Measurements from ENCODE around the gene GNLY.

Gene GNLY

DNA sequence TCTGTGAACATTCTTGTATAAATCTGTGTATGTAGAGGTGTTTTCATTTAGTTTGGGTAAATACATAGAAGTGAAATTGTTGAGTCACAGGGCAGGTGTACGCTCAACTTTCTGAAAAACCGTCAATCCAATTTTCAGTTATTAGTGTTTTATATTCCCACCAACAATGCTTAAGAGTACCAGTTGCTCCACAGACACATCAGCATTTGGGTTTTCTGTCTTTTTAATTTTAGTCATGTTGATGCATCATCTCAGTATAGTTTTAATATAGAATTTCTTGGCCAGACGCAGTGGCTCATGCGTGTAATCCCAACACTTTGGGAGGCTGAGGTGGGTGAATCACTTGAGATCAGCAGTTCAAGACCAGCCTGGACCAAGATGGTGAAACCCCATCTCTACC lies 3.2 kb upstream of the GNLY start:
- DNase-seq = no peak

DNA sequence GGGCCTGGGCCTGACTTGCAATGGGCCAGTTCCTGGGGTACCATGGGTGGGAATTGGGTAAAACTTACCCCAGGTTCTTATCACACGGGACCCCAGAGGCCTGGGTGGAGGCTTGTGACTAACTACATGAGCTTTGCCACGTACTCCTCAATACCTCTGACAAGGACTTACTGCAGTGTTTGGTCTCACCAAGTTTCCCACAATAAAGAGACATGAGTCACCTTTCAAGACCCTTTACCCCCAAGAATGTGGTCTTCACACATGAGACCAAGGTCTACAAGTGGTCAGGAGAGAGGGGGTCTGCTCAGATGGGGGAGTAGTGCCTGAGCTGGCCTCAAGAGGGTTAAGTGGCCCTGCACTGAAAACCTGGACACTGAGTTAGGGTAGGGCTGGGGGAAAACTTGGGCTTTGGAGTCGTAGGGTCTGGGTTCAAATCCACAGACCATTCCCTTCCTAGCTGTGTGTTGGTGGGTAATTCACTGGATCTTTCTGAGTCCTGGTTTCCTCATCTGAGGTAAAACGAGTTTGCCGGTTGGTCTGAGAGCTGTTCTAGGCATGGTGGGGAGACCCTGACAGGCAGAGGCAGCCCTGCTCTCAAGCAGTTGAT lies 2.0 kb upstream of the GNLY start:
- DNase-seq = no peak

DNA sequence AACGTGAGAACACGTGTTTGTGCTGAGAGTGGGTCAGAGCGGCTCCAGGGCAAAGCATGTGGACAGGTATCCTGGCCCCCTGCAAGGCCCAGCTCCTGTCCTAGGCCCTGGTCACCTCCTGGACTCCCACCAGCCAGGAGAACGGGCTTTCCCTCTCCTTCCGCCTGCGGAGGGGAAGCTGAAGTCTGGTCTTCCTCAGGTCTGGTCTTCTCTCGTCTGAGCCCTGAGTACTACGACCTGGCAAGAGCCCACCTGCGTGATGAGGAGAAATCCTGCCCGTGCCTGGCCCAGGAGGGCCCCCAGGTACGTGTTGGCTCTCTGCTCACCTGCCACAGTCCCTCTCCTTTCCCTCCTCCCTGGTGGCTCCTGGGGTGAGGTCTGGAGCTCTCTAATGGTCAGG lies 963 bp downstream of the GNLY start:
- DNase-seq = no peak

DNA sequence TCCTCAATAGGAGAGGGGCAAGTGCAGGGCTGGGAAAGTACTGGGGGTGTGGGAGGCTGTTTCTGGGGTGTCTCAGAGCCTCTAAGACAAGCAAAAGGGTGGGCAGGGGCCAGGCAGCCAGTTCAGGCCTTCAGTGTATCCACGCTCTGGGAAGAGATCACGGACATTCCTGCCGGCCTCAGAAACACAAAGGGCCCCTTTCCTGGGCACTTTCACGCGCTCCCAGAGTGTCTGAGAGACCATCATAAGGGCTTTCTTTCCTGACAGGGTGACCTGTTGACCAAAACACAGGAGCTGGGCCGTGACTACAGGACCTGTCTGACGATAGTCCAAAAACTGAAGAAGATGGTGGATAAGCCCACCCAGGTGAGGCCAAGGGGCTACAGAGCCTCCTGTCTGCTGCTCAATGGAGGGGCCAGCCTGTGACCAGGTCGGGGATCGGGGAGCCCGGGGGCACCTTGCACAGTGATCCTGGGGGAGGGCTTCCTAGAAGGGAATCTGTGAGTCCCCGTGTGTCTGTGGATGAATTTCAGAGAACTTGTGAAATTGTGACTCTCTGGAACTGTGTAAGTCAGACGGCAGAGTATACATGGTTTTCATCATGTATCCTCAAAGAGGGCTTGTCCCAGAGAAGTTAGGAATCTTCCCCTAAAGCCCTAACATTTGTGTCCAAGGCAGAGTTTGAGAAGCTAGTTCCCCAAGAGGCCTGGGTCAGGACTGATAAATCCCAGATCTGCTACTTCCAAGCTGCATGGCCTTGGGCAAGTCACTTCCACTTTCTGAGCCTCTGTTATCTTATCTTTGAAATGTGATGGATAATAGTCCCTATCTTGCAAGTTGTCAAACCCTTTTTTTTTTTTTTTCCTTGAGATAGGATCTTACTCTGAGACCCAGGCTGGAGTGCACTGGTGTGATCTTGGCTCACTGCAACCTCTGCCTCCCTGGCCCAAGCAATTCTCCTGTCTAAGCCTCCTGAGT lies 1.8 kb downstream of the GNLY start:
- DNase-seq = no peak

DNA sequence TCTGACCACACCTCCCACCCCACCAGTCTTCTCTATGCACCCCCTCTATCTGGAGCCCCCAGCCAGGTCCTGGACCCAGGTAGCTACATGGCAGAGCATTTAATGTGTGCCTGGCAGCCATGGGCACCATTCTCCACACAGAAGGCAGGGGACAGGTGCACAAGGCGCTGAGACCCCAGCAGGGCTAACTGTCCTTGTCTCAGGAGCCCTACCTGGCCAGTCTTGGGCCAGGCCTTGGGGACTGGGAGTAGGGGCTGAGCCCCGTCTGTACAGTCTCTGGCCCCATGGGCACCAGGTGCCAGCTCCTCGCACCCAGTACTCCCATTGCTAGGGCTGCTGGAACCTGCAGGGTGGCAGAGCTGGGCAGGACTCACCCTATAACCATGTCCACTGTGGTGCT lies 2.9 kb downstream of the GNLY start:
- DNase-seq = no peak

DNA sequence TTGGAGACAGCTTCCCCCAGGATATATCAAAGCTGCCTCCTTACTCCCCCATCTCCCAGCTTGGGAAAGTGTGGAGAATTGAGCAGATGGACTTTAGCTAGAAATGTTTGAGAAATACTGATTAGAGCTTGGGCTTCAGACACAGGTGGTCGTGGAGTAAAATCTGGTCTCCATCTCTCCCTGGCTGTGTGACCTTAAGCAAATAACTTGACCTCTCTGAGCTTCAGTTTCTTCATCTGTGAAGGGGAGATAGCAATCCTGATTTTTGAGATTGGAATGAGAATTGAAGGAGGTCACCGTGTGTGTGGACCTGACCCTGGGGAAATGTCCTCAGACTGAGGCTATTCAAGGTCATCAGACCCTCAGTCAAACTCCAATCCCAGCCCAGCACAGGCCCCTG lies 3.6 kb downstream of the GNLY start:
- no peak for DNase-seq

DNA sequence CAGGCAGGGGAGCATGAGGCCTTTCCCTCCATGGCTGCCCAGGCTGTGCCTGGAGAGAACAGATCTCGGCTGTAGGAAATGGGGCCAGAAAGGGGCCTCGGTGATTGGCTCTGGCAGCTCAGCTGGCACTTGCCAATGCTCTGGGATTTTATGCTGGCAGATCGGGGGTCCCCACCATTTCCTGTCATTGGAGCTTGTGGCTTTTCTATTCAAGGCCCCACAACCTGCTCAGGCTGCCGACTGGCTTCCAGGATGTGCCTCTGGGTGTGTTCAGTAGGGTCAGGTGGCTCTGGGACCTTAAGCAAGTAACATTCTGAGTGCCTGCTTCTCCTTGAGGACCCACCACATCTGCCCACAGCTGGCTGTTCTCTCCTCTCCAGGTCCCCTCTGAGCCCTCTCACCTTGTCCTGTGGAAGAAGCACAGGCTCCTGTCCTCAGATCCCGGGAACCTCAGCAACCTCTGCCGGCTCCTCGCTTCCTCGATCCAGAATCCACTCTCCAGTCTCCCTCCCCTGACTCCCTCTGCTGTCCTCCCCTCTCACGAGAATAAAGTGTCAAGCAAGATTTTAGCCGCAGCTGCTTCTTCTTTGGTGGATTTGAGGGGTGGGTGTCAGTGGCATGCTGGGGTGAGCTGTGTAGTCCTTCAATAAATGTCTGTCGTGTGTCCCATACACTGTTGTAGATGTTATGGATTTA lies 4.2 kb downstream of the GNLY start:
- no peak for DNase-seq

DNA sequence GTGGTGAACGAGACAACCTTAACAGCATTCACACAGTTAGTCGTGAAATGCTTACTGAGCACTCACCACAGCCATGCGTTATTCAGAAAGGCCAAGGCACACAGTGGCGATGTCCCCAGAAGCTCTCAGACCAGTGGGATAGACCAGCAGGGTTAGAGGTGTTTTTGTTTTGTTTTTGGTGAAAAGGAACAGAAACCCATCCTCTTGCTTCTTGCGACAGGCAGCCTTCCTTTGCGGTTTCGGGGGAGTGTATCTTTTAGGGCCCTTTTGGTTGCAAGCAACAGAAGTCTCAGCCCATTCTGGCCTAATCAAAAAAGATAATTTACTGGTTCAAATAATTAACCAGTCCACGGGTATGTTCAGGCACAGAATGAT lies 4.7 kb downstream of the GNLY start:
- DNase-seq = no peak

DNA sequence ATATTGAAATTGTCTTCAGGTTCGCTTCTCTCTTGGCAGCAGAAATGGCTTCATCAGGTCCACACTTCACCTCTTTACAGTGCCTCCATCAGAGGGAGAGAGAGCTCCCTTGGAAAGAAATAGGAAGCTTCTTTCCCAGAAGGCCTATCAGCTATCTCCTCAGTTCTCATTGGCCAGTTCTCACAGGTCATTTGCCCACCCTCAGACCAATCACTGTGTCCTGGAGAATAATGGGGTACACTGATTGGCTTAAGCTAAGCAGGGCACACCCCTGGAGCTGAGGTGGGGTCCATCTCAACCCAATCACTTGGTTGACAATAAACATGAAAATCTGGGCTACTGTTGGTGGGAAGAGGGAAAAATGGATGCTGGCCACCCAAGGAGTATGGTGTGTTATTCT lies 5.2 kb downstream of the GNLY start:
- no peak for DNase-seq

DNA sequence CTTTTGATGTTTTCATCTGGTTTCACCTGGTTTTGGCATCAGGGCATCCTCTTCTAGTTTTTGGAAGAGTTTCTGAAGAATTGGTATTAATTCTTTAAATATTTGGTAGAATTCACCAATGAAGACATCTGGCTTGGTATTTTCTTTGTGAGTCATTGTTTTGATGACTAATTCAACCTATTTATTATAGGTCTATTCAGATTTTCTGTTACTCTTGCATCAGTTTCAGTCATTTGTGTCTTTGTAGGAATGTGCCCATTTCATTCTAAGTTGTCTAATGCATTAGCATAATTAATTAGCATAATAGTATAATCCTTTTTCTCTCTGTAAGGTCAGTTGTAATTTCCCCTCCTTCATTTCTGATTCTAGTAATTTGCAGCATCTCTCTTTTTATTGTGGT lies 8.0 kb downstream of the GNLY start:
- DNase-seq = no peak

DNA sequence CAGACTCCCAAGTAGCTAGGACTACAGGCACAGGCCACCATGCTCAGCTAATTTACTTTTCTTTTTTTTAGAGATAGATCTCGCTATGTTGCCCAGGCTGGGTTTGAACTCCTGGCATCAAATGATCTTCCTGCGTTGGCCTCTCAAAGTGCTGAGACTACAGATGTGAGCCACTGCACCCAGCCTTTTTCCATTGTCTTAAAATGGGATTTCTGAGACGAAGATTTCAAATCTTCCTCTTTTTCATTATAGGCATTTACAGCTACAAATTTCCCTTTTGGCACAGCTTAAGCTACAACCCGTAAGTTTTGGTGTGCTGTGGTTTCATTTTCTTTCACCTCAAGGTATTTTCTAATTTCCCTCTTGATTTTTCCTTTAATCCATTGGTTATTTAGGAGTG lies 8.6 kb downstream of the GNLY start:
- no peak for DNase-seq

DNA sequence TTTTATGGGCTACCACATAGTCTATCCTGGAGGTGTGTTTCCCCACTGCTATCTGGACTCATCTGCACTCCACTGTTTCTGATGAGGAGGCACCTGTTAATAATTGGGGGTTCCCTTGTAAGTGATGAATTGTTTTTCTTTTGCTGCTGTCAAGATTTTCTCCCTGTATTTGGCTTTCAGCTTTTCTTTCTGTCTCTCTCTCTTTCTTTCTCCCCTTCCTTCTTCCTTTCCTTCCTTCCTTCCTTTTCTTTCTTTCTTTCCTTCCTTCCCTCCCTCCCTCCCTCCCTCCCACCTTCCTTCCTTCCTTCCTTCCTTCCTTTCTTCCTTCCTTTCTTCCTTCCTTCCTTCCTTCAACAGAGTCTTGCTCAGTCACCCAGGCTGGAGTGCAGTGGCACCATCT lies 9.2 kb downstream of the GNLY start:
- DNase-seq = no peak

DNA sequence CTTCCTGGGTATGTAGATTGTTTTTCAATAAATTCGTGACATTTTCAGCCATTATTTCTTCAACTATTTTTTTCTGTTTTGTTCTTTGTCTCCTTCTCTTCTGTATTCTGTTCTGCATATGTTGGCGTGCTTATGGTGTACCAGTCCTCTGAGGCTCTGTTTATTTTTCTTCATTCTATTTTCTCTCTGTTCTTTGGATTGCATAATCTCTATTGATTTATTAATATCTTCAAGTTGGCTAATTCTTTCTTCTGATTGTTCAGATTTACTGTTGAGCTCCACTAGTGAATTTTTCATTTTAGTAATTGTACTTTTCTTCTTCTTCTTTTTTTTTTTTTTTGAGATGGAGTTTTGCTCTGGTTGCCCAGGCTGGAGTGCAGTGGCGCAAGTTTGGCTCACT lies 9.9 kb downstream of the GNLY start:
- DNase-seq = no peak

DNA sequence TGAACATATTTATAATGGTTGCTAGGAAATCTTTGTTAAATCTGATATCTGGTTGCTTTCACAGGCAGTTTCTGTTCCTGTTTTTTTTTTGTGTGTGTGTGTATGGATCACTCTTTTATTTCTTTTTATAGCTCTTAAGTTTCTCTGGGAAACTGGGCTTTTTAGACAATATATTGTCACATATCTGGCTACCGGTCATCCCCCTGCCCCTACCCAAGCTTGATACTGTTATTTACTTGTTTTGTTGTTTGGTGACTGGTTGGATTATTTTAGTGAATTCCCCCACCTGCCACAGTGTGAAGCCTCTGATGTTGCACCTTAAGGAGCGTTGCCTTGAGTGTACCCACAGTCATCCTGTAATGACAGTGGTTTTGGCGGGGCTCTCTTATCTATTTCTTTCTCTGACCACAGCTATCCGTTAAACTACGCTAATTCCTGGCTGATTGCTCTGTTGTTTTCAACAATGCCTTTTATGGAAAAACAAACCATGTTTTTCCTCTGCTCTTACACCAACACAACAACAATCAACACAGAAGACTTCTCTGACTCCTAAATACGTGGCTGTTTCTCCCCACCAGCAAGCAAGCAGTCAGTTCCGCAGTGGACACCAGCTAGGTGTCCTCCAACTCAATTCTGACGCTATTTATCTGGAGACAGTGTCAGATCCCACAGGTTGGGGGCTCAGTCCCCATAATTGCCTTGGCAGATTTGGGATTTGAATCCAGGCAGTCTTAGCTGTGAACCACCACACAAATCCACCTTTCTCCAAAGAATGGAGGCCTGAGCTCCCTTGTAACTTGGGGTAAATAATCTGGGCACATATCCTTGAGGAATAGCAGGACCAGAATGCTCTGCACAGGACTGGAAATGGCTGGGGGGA lies 10.9 kb downstream of the GNLY start:
- no peak for DNase-seq

DNA sequence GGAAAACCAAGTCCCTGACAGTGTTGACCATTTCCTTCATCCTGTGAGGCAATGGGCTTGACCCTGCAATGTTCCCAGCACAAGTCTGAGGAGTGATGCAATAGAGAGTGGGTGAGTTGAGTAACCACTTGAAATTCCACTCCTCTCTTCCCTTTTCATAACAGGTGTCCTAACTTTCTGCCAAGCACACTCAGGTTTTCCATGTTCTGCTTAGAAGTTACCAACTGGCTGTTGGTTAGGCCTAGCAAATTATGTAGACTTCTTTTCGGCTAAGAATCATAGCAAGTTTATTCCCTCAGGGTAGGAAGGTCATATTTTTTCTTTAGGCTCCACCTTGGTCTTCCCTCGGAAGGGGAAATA lies 11.5 kb downstream of the GNLY start:
- no peak for DNase-seq

DNA sequence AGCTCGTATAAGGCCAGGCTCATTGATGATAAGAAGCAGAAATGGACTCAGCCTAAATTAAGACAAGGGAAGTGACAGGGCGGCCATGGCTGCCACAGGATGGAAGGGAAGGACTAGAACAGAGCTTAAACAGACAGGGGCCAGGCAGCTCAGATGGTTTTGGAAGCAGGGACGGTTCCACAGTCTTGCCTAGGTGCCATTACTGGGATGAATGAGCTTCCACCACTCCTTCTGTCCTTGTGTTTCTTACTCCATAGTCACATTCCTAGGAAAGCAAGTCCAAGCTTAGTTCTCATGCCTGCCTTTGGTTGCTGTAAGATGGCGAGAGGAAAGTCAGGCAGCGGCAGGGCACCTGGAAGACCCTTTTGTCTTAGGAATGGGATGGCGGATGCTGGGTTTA lies 11.9 kb downstream of the GNLY start:
- DNase-seq = no peak

DNA sequence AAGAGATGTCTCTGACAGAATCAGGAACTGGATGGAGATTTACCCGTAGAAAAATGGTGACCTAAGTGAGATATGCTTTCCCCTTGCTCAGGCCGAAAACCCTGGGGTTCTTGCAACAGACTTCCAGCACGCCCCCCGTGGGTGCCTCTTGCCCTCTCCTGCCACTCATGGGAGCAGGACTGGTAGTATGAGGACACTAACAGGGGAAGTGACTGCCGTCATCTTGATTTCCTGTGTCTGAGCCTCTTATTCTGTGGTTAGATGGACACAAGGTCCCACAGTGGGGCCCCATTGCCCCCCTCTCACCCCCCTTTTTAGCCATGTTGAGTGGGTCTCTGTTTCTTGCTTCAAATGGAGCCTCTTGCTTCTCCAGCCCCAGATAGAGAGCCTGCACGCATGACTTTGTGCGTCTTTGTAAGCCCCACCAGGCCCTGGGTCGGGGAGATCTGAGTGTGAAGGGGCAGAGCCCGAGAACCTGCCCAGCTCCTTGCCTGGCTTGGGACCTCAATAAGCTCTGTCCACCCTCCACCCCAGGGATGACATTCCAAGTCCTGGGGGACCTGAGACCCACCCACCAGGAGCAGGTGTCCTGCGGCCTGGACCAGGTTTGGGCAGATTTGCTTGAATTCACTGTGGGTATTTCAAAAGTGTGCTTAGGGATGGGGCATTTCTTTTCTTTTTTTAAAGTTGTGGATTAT lies 12.6 kb downstream of the GNLY start:
- no peak for DNase-seq

DNA sequence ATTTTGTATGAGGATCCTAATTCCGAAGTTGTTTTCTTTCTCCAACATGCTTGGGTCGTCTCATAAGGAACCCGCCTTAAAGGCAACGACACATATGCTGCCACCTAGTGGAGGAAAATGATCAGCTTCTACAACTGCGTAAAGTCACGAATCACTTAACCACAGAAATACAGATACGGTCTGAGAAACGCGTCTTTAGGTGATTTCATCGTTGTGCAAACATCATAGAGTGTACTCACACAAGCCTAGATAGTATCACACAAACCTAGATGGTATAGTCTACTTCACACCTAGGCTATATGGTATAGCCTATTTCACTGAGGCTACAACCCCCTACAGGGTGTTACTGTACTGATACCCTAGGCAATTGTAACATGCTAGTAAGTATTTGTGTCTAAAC lies 13.1 kb downstream of the GNLY start:
- DNase-seq = peak; percentile 39 to 70

DNA sequence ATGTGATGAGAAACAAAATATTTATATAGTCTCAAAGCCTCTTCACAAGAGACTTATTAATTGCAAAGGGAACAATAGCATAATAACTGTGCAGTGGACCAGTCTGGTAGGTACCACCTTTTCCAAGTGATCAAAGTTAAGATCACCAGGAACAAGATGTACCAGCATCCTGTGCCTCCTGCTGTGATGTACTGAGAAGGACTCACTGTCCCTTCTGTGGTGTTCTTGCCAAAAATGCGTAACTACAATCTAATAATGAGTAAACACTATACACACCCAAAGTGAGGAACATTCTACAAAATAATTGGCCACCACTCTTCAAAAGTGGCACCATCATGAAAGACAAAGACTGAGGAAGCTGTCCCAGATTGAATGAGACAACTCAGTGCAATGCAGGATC lies 14.5 kb downstream of the GNLY start:
- DNase-seq = no peak

DNA sequence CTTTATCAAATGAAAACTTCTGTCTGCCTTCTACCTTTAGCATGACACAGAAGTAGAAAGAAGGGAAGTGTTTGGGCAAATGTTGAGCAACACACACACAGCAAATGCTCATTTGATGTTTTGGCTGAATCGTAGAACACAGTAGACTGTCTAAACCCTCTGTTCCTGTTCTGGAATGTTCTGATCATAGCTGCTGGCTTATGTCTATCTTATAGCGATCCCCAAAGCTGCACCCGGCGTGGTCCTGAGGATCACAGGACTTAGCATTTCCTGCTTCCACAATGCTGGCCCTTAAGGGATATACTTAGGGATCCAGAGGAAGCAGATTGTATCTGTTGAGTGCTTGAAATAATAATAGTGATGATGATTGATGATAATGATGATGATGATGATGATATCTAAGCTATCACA lies 15.2 kb downstream of the GNLY start:
- no peak for DNase-seq

DNA sequence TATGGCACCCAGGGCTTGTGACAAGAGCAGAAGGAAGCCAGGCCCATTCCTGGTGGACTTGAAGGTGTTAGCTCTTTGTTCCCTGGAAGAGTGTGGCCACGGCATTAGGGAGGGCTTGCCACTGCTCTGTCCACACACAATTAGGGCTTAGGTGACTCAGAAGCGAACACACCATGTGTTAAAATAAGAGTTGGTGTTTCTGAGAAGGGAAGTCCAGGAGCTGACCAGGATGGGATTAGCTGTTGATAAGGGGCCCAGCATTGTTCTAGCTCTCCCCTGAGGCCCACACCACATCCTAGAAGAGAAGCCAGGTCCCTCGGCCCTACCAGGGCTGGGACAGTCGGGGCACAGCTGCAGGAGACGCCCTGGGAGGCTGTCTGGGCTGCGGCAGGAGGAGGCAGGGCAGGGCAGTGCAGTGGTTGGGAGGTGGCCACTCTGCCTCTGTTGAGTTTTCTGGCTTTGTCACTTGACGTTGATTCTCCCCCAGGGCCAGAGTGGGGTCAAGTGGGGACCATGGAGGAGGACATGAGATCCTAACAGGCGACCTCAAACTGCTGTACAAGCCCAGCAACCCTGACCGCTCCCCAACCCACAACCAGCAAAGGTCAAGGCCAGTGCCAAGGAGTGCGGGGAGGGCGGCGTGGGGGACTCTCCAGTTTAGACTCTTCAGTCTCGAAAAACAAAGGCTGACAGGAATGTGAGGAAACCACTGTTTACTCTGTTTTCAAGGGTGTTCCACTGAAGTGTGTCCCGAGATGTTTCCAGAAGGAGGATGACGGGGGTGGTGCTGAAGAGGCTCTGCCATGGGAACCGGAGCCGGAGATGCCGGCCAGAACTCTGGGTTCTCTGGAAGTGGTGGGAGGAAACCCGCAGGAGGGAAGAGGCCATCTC lies 16.8 kb downstream of the GNLY start:
- DNase-seq = no peak

Measured in stimulated activated CD4-positive, alpha-beta T cell treated with anti-CD3 and anti-CD28 coated beads, Interleukin-2, amount 100 ng/mL, for 24 hours (primary cell).